ENCODE measurements around the gene ZNF593OS.

The ZNF593OS gene

GRCh38 chr1:26189751-26190275 lies 18.2 kb upstream of the ZNF593OS start:
- Histone ChIP-seq H3K4me3 (ENCODE audit: low read depth, low read length) (no peak overlapping the region), H3K36me3 (replicated peaks) (no peaks in the 10 kb centered on the region), H3K27ac (no peak overlapping the region), H3K27me3 (replicated peaks) (no peaks in the 10 kb centered on the region)
- no peak for TF ChIP-seq CTCF (IDR thresholded peaks at IDR 0.05; ENCODE audit: low read depth, low read length, missing control alignments)
- in situ Hi-C loops (cut with HindIII; ENCODE audit: low pct_ligation_motif_present, low sequenced_read_pairs), result no loop called here
- no peak for DNase-seq

GRCh38 chr1:26189331-26189730 lies 17.7 kb upstream of the ZNF593OS start:
- in situ Hi-C loops (cut with HindIII; ENCODE audit: low pct_ligation_motif_present, low sequenced_read_pairs), result no loop called here
- Histone ChIP-seq H3K27ac (no peak overlapping the region), H3K27me3 (replicated peaks) (no peaks in the 10 kb centered on the region), H3K4me3 (ENCODE audit: low read depth, low read length) (no peak overlapping the region), H3K36me3 (replicated peaks) (no peaks in the 10 kb centered on the region)
- DNase-seq, result no peak
- TF ChIP-seq CTCF (IDR thresholded peaks at IDR 0.05; ENCODE audit: low read depth, low read length, missing control alignments), result no peak

- no peak for DNase-seq
- in situ Hi-C loops (cut with HindIII; ENCODE audit: low pct_ligation_motif_present, low sequenced_read_pairs), result no loop called here
- H3K27ac ChIP-seq, result no peak overlapping the region
- H3K36me3 ChIP-seq (replicated peaks), result no peaks in the 10 kb centered on the region
- no peak overlapping the region for H3K4me3 ChIP-seq (ENCODE audit: low read depth, low read length)
- TF ChIP-seq CTCF (IDR thresholded peaks at IDR 0.05; ENCODE audit: low read depth, low read length, missing control alignments), result no peak
- H3K27me3 ChIP-seq (replicated peaks), result no peaks in the 10 kb centered on the region
Observed at GRCh38 chr1:26188477-26188876, 16.8 kb upstream of the ZNF593OS start.

- in situ Hi-C loops (cut with HindIII; ENCODE audit: low pct_ligation_motif_present, low sequenced_read_pairs), result no loop called here
- Histone ChIP-seq H3K27me3 (replicated peaks) (no peaks in the 10 kb centered on the region), H3K36me3 (replicated peaks) (no peaks in the 10 kb centered on the region), H3K27ac (no peak overlapping the region), H3K4me3 (ENCODE audit: low read depth, low read length) (no peak overlapping the region)
- no peak for TF ChIP-seq CTCF (IDR thresholded peaks at IDR 0.05; ENCODE audit: low read depth, low read length, missing control alignments)
- no peak for DNase-seq
Observed at GRCh38 chr1:26187882-26188281, 16.2 kb upstream of the ZNF593OS start.

GRCh38 chr1:26184883-26185282 lies 13.3 kb upstream of the ZNF593OS start:
- no peak for TF ChIP-seq CTCF (IDR thresholded peaks at IDR 0.05; ENCODE audit: low read depth, low read length, missing control alignments)
- Histone ChIP-seq H3K27ac (no peak overlapping the region), H3K4me3 (ENCODE audit: low read depth, low read length) (no peak overlapping the region), H3K27me3 (replicated peaks) (no peaks in the 10 kb centered on the region), H3K36me3 (replicated peaks) (no peaks in the 10 kb centered on the region)
- no peak for DNase-seq
- in situ Hi-C loops (cut with HindIII; ENCODE audit: low pct_ligation_motif_present, low sequenced_read_pairs), result no loop called here

GRCh38 chr1:26184086-26184485 lies 12.5 kb upstream of the ZNF593OS start:
- Histone ChIP-seq H3K27me3 (replicated peaks) (no peaks in the 10 kb centered on the region), H3K36me3 (replicated peaks) (no peaks in the 10 kb centered on the region), H3K4me3 (ENCODE audit: low read depth, low read length) (no peak overlapping the region), H3K27ac (no peak overlapping the region)
- TF ChIP-seq CTCF (IDR thresholded peaks at IDR 0.05; ENCODE audit: low read depth, low read length, missing control alignments), result no peak
- DNase-seq, result no peak
- in situ Hi-C loops (cut with HindIII; ENCODE audit: low pct_ligation_motif_present, low sequenced_read_pairs), result no loop called here

Data from brain microvascular endothelial cell (primary cell).